Regular cardiac myocyte (primary cell): ENCODE results near the gene TTC21A. TPM values are rescaled to one million over a fixed set of nuclear protein-coding genes. Genes with fewer than 3 reads are reported as not detected.

Experiments
- total RNA-seq: library from RNA; depleted of rRNA; stranded (reverse); fragments of >200 nt; gene quantifications from 2 replicates; pipeline ENCODE4 v1.2.3, GENCODE V29; 2014

Gene TTC21A, protein sequence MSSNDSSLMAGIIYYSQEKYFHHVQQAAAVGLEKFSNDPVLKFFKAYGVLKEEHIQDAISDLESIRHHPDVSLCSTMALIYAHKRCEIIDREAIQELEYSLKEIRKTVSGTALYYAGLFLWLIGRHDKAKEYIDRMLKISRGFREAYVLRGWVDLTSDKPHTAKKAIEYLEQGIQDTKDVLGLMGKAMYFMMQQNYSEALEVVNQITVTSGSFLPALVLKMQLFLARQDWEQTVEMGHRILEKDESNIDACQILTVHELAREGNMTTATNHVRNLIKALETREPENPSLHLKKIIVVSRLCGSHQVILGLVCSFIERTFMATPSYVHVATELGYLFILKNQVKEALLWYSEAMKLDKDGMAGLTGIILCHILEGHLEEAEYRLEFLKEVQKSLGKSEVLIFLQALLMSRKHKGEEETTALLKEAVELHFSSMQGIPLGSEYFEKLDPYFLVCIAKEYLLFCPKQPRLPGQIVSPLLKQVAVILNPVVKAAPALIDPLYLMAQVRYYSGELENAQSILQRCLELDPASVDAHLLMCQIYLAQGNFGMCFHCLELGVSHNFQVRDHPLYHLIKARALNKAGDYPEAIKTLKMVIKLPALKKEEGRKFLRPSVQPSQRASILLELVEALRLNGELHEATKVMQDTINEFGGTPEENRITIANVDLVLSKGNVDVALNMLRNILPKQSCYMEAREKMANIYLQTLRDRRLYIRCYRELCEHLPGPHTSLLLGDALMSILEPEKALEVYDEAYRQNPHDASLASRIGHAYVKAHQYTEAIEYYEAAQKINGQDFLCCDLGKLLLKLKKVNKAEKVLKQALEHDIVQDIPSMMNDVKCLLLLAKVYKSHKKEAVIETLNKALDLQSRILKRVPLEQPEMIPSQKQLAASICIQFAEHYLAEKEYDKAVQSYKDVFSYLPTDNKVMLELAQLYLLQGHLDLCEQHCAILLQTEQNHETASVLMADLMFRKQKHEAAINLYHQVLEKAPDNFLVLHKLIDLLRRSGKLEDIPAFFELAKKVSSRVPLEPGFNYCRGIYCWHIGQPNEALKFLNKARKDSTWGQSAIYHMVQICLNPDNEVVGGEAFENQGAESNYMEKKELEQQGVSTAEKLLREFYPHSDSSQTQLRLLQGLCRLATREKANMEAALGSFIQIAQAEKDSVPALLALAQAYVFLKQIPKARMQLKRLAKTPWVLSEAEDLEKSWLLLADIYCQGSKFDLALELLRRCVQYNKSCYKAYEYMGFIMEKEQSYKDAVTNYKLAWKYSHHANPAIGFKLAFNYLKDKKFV (N-terminal part only)
- 0.58 and 2.8 TPM in 2 replicates for total RNA-seq

DNA sequence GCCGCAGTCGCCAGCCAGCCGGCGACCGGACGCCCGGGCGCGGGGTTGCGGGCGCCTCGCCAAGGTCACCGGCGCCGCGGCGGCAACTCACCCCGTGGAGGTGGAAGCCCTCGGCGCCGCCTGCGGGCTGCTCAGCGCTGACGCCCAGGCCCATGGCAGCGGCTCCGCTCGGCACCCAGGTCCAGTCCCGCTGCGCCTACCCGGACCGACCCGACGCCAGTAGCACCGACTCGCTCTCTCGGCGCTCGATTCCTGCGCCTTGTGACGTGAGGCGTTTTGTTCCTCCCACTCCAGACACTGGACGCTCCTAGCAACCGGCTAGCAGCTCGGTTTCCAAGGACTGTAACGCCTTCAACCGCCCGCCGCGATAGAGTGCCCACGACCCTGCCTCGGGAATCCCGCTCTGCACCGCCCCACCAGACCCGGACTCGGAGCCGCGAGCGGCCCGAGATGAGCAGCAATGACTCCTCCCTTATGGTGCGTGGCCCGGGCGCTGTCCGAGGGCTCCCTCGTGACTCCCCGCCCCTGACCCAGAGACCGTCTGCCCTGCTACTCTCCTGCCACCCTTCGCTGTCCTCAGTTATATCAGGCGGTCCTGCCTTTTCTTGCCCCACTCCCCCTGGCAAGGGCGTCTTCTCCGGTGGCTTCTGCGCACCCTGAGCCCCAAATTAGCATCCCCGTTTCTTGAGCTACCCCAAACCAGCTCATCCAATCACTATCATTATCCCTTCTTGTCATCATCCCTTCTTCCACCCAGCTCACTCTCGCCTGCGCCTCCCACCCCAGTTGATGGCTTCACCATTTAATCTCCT, at the start of gene TTC21A, which contains the start of gene GORASP1:
TSS of gene TTC21A (plus strand) at position 293 of the 812 bp plus-strand sequence. CDS start at position 451, 158 bp downstream.
TSS of gene GORASP1 (minus strand) at position 240 of the 812 bp plus-strand sequence. CDS start at position 154, 86 bp downstream.

Other genes with a start within 250 kb of the TTC21A start
- under 0.01 TPM in 1 of 2 replicates, not detected in the other for gene SCN11A, start 55.7 kb upstream of the TTC21A start, total RNA-seq
- 33.5 and 42.8 TPM in 2 replicates for gene WDR48, start 55.7 kb upstream of the TTC21A start, total RNA-seq
- gene GORASP1, start 53 bp upstream of the TTC21A start, total RNA-seq = 27.3 and 30.1 TPM in 2 replicates
- gene CSRNP1, start 45.9 kb downstream of the TTC21A start, total RNA-seq = 14.7 and 24.0 TPM in 2 replicates
- gene XIRP1, start 84.9 kb downstream of the TTC21A start, total RNA-seq = under 0.01 TPM in 1 of 2 replicates, not detected in the other
- under 0.01 TPM in 1 of 2 replicates, not detected in the other for gene CX3CR1, start 172.4 kb downstream of the TTC21A start, total RNA-seq
- gene CCR8, start 222.0 kb downstream of the TTC21A start, total RNA-seq = not detected in 2 replicates